HG03045 (cell line): ENCODE data around the gene C1QC.
"Not testable (repeated sequence)": the region's sequence is repeated elsewhere in the genome, so short reads cannot be mapped to it uniquely, and the experiment has no call there.

Experiments used
- ATAC-seq: cut with Tn5 transposase; IDR thresholded peaks from one replicate; pipeline ENCODE4 v1.9.1; 2021; ENCODE audit warnings: mild to moderate bottlenecking, moderate library complexity; ENCODE audit not compliant: unreplicated experiment

Gene C1QC

GRCh38 chr1:22646384-22646783 is 3.0 kb downstream of the C1QC start:
- no peak for ATAC-seq

GRCh38 chr1:22650089-22650693 is 6.8 kb downstream of the C1QC start:
- ATAC-seq: no peak

- no peak for ATAC-seq
Measured at GRCh38 chr1:22651941-22652856, 8.8 kb downstream of the C1QC start.

GRCh38 chr1:22652881-22653316 is 9.5 kb downstream of the C1QC start, which contains the start of gene C1QB:
Gene C1QB (plus strand): TSS chr1:22653236. CDS start chr1:22659463, 6,227 bp downstream.
- no peak for ATAC-seq

GRCh38 chr1:22654692-22655091 is 11.3 kb downstream of the C1QC start:
- no peak for ATAC-seq

GRCh38 chr1:22658385-22659163 is 15.1 kb downstream of the C1QC start:
- ATAC-seq: no peak

- no peak for ATAC-seq
Measured at GRCh38 chr1:22660716-22661241, 17.3 kb downstream of the C1QC start.

- ATAC-seq: no peak
Measured at GRCh38 chr1:22661880-22662279, 18.4 kb downstream of the C1QC start.

- no peak for ATAC-seq
Measured at GRCh38 chr1:22662318-22662717, 18.9 kb downstream of the C1QC start.

- no peak for ATAC-seq
Measured at GRCh38 chr1:22662986-22663408, 19.6 kb downstream of the C1QC start.

GRCh38 chr1:22665752-22666151 is 22.3 kb downstream of the C1QC start:
- no peak for ATAC-seq

- no peak for ATAC-seq
Measured at GRCh38 chr1:22666412-22666811, 23.0 kb downstream of the C1QC start.

- not testable (repeated sequence) for ATAC-seq
Measured at GRCh38 chr1:22668840-22669239, 25.4 kb downstream of the C1QC start.

- ATAC-seq: no peak
Measured at GRCh38 chr1:22670352-22670975, 27.0 kb downstream of the C1QC start.

- ATAC-seq: no peak
Measured at GRCh38 chr1:22671999-22672398, 28.6 kb downstream of the C1QC start.

GRCh38 chr1:22673486-22674409 is 30.3 kb downstream of the C1QC start:
- no peak for ATAC-seq

- ATAC-seq: no peak
Measured at GRCh38 chr1:22674410-22674749, 30.9 kb downstream of the C1QC start.

GRCh38 chr1:22676151-22676550 is 32.7 kb downstream of the C1QC start:
- ATAC-seq: not testable (repeated sequence)

- no peak for ATAC-seq
Measured at GRCh38 chr1:22676916-22677583, 33.6 kb downstream of the C1QC start.
